ENCODE data around the gene MYLK2. TPM values are rescaled to one million over a fixed set of nuclear protein-coding genes. Genes with fewer than 3 reads are reported as not detected.
"Not testable (repeated sequence)": the region's sequence is repeated elsewhere in the genome, so short reads cannot be mapped to it uniquely, and the experiment has no call there.

MYLK2 gene
- total and polyA plus RNA-seq, 12 donors, result 0.06 to 2.1 (median 0.24) TPM; not detected in 2

- H3K36me3 ChIP-seq, result no peaks in the 10 kb centered on the region
- peaks cover 0 to 15% (median 8%) of the 10 kb centered on the region in 9 donors for H3K4me1 ChIP-seq
- 86 to 92% methylated on average over 4 of the region's 4 CpGs for WGBS, 2 donors
- DNase-seq, result no peak
- no peak overlapping the region for H3K4me3 ChIP-seq
- H3K27me3 ChIP-seq, result peaks cover 0 to 6% (median 0%) of the 10 kb centered on the region in 7 donors
- no peak for TF ChIP-seq CTCF (IDR thresholded peaks at IDR 0.05)
- intact Hi-C loops (cut with DNase I), result loop anchor here in 8 of 10 donors (5.0 to 10.0 kb wide), 4 partner anchors 208 to 271 kb away; no protein-coding TSS in a partner anchor
- no peak overlapping the region for H3K27ac ChIP-seq
- no peaks in the 10 kb centered on the region for H3K9me3 ChIP-seq
- ATAC-seq, result no peak
Measured at GRCh38 chr20:31824125-31824485, 4.9 kb downstream of the MYLK2 start.

DNA sequence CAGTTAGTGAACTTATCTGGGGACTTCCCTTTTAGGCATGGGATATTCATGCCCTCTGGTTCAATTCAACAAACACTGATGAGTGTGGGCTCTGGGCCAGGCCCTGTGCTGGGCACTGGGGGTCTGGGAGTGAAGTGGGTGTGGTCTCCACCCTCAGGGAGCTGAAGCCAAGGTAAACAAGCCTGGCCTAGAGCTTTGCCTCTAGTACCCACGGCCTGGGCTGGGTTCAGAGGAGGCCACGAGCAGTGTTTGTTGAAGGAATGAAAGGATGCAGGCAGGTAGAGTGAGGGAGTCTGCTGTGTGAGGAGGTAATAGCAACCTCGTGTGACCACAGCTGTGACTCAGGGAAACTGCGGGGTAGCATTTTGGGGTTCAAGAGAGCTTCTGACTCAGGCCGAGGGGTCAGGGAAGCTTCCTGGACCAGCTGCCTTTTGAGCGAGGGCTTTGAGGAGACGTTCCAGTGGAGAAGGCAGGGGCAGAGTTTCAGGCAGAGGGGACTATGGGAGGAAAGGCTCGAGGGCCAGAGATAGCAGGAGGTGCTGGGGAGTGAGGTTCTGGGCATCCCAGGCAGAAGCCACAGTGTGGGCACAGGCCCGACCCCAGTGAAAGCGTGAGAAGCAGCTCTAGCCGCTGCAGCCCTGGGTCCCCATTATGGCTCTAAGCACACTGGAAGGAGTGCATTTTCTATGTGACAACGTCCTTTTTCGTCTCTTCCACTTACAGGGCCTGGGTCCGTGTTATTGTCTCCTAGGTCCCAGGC, 5.6 kb downstream of the MYLK2 start:
- H3K27me3 ChIP-seq, result peaks cover 0 to 6% (median 0%) of the 10 kb centered on the region in 7 donors
- H3K27ac ChIP-seq, result no peak overlapping the region
- TF ChIP-seq CTCF (IDR thresholded peaks at IDR 0.05), result no peak
- WGBS, 2 donors, result 82 to 84% methylated on average over 14 of the region's 14 CpGs
- intact Hi-C loops (cut with DNase I), result loop anchor here in 8 of 10 donors (5.0 to 10.0 kb wide), 5 partner anchors 208 to 270 kb away; no protein-coding TSS in a partner anchor
- peaks cover 0 to 15% (median 6%) of the 10 kb centered on the region in 9 donors for H3K4me1 ChIP-seq
- no peak overlapping the region for H3K4me3 ChIP-seq
- no peak for DNase-seq
- no peak for ATAC-seq
- H3K9me3 ChIP-seq, result no peaks in the 10 kb centered on the region
- no peaks in the 10 kb centered on the region for H3K36me3 ChIP-seq

DNA sequence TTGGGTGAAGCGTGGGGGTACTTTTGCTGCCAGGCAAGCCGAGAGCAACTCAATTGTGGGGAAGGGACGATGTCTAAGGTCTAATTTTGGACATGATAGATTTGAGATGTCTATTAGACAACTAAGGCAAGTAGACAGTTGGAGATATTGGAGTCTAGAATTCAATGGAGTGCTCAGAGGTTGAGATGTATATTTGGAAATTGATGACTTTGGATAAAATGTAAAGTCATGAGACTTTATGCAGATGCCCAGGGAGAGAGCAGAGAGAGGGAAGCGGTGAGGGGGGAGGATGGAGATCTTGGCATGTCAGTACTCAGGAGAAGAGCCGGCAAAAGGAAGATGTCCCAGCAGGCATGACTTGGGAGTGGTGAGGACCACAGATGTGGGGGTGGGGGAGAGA, 6.9 kb downstream of the MYLK2 start:
- no peak for TF ChIP-seq CTCF (IDR thresholded peaks at IDR 0.05)
- DNase-seq, result no peak
- WGBS, 2 donors, result 85 to 90% methylated on average over 5 of the region's 5 CpGs
- Histone ChIP-seq H3K4me1 (peaks cover 0 to 23% (median 5%) of the 10 kb centered on the region in 9 donors), H3K27me3 (peaks cover 0 to 6% (median 0%) of the 10 kb centered on the region in 7 donors), H3K4me3 (no peak overlapping the region), H3K27ac (no peak overlapping the region), H3K36me3 (no peaks in the 10 kb centered on the region), H3K9me3 (no peaks in the 10 kb centered on the region)
- ATAC-seq, result no peak
- intact Hi-C loops (cut with DNase I), result loop anchor here in 8 of 10 donors (5.0 to 10.0 kb wide), 4 partner anchors 209 to 269 kb away; no protein-coding TSS in a partner anchor

- intact Hi-C loops (cut with DNase I), result loop anchor here in 8 of 10 donors (5.0 to 10.0 kb wide), 4 partner anchors 208 to 268 kb away; no protein-coding TSS in a partner anchor
- H3K27me3 ChIP-seq, result peaks cover 0 to 6% (median 0%) of the 10 kb centered on the region in 7 donors
- peaks cover 0 to 23% (median 5%) of the 10 kb centered on the region in 9 donors for H3K4me1 ChIP-seq
- ATAC-seq (no peak), DNase-seq (no peak)
- no peaks in the 10 kb centered on the region for H3K36me3 ChIP-seq
- H3K9me3 ChIP-seq, result no peaks in the 10 kb centered on the region
- 71 to 91% methylated on average over 2 of the region's 2 CpGs for WGBS, 2 donors
- H3K27ac ChIP-seq, result no peak overlapping the region
- H3K4me3 ChIP-seq, result no peak overlapping the region
- no peak for TF ChIP-seq CTCF (IDR thresholded peaks at IDR 0.05)
Measured at GRCh38 chr20:31827059-31827458, 7.9 kb downstream of the MYLK2 start.

- intact Hi-C loops (cut with DNase I), result loop anchor here in 8 of 10 donors (5.0 to 10.0 kb wide), 4 partner anchors 207 to 267 kb away; no protein-coding TSS in a partner anchor
- H3K36me3 ChIP-seq, H3K9me3 ChIP-seq, H3K27me3 ChIP-seq, H3K4me3 ChIP-seq, DNase-seq, ATAC-seq, H3K27ac ChIP-seq: not testable (repeated sequence)
- peaks cover 0 to 14% (median 2%) of the 10 kb centered on the region in 9 donors for H3K4me1 ChIP-seq
- WGBS, 2 donors, result 96% methylated on average over 11 of the region's 11 CpGs
Measured at GRCh38 chr20:31828016-31828415, 8.9 kb downstream of the MYLK2 start.

Data from heart right ventricle (tissue), 16 donors.